BLaER1 (cell line): ENCODE results near the gene TNS3.

Experiments
- H3K27ac ChIP-seq: shearing (Covaris generic); formaldehyde crosslinking; 2 replicates; pipeline ENCODE4 v1.8.1; 2022
- H3K27me3 ChIP-seq: shearing (Covaris generic); formaldehyde crosslinking; 2 replicates; pipeline ENCODE4 v1.8.1; 2022
- H3K36me3 ChIP-seq: shearing (Covaris generic); formaldehyde crosslinking; 2 replicates; pipeline ENCODE4 v1.8.1; 2022
- H3K4me1 ChIP-seq: shearing (Covaris generic); formaldehyde crosslinking; 2 replicates; pipeline ENCODE4 v1.8.1; 2022
- H3K4me2 ChIP-seq: shearing (Covaris generic); formaldehyde crosslinking; 2 replicates; pipeline ENCODE4 v1.8.1; 2022
- H3K4me3 ChIP-seq: shearing (Covaris generic); formaldehyde crosslinking; 2 replicates; pipeline ENCODE4 v1.8.1; 2022
- H3K9ac ChIP-seq: shearing (Covaris generic); formaldehyde crosslinking; 2 replicates; pipeline ENCODE4 v1.8.1; 2022
- H3K9me3 ChIP-seq: shearing (Covaris generic); formaldehyde crosslinking; 2 replicates; pipeline ENCODE4 v1.8.1; 2022
- H4K20me1 ChIP-seq: shearing (Covaris generic); formaldehyde crosslinking; 2 replicates; pipeline ENCODE4 v1.8.1; 2022
- Cebpa-rat ChIP-seq: shearing (Covaris generic); IDR thresholded peaks from 2 replicates; pipeline ENCODE4 v1.8.1; 2022

TNS3 gene

GRCh38 chr7:47503281-47503680 is 78.6 kb downstream of the TNS3 start:
- peaks cover 26% of the 10 kb centered on the region for H3K36me3 ChIP-seq
- H3K4me2 ChIP-seq: peak overlapping the region; percentile 86
- H3K9ac ChIP-seq: no peak overlapping the region
- H3K4me1 ChIP-seq: peaks cover 66% of the 10 kb centered on the region
- TF ChIP-seq Cebpa-rat: no peak
- H3K4me3 ChIP-seq: no peak overlapping the region
- no peaks in the 10 kb centered on the region for H3K9me3 ChIP-seq
- no peaks in the 10 kb centered on the region for H3K27me3 ChIP-seq
- 0 out of 2 replicates have a peak, but pooled peaks cover 9% of the 10 kb centered on the region for H4K20me1 ChIP-seq
- H3K27ac ChIP-seq: no peak overlapping the region

GRCh38 chr7:47502240-47502877 is 79.6 kb downstream of the TNS3 start:
- 0 out of 2 replicates have a peak overlapping the region, but pooled peaks have one; percentile 36 for H3K4me3 ChIP-seq
- peak overlapping the region; percentile 86 for H3K4me2 ChIP-seq
- TF ChIP-seq Cebpa-rat: no peak
- H3K27ac ChIP-seq: peak overlapping the region; percentile 62
- peak overlapping the region; percentile 22; the same call in 1 of the 2 replicates for H3K9ac ChIP-seq
- H3K4me1 ChIP-seq: peaks cover 76% of the 10 kb centered on the region
- no peaks in the 10 kb centered on the region for H3K27me3 ChIP-seq
- H3K36me3 ChIP-seq: peaks cover 26% of the 10 kb centered on the region
- 0 out of 2 replicates have a peak, but pooled peaks cover 9% of the 10 kb centered on the region for H4K20me1 ChIP-seq
- no peaks in the 10 kb centered on the region for H3K9me3 ChIP-seq

GRCh38 chr7:47501406-47501805 is 80.5 kb downstream of the TNS3 start:
- Histone ChIP-seq H3K9ac (0 out of 2 replicates have a peak overlapping the region, but pooled peaks have one; percentile 22), H3K27ac (peak overlapping the region; percentile 62), H3K9me3 (no peaks in the 10 kb centered on the region), H3K27me3 (no peaks in the 10 kb centered on the region), H3K4me3 (peak overlapping the region; percentile 36), H3K4me2 (peak overlapping the region; percentile 86), H3K4me1 (peaks cover 85% of the 10 kb centered on the region), H4K20me1 (0 out of 2 replicates have a peak, but pooled peaks cover 9% of the 10 kb centered on the region), H3K36me3 (peaks cover 19% of the 10 kb centered on the region)
- no peak for TF ChIP-seq Cebpa-rat

- H3K27me3 ChIP-seq: no peaks in the 10 kb centered on the region
- peak overlapping the region; percentile 38; the same call in 1 of the 2 replicates for H3K27ac ChIP-seq
- no peak for TF ChIP-seq Cebpa-rat
- 0 out of 2 replicates have a peak, but pooled peaks cover 10% of the 10 kb centered on the region for H3K36me3 ChIP-seq
- peak overlapping the region; percentile 68 for H3K4me2 ChIP-seq
- no peak overlapping the region; the same call in 1 of the 2 replicates for H3K9ac ChIP-seq
- H4K20me1 ChIP-seq: 0 out of 2 replicates have a peak, but pooled peaks cover 9% of the 10 kb centered on the region
- H3K9me3 ChIP-seq: no peaks in the 10 kb centered on the region
- no peak overlapping the region for H3K4me3 ChIP-seq
- H3K4me1 ChIP-seq: peaks cover 94% of the 10 kb centered on the region
These were observed 81.8 kb downstream of the TNS3 start for GRCh38 chr7:47500103-47500563.

GRCh38 chr7:47498229-47499056 is 83.5 kb downstream of the TNS3 start:
- H3K4me3 ChIP-seq: no peak overlapping the region
- 0 out of 2 replicates have a peak overlapping the region, but pooled peaks have one; percentile 66 for H3K27ac ChIP-seq
- H3K9me3 ChIP-seq: no peaks in the 10 kb centered on the region
- H3K4me2 ChIP-seq: peak overlapping the region; percentile 95
- H4K20me1 ChIP-seq: 0 out of 2 replicates have a peak, but pooled peaks cover 9% of the 10 kb centered on the region
- no peak for TF ChIP-seq Cebpa-rat
- H3K9ac ChIP-seq: no peak overlapping the region
- no peaks in the 10 kb centered on the region for H3K27me3 ChIP-seq
- peaks cover 100% of the 10 kb centered on the region for H3K4me1 ChIP-seq
- H3K36me3 ChIP-seq: no peaks in the 10 kb centered on the region

GRCh38 chr7:47497367-47498096 is 84.4 kb downstream of the TNS3 start:
- Histone ChIP-seq H3K4me2 (peak overlapping the region; percentile 95), H3K9me3 (no peaks in the 10 kb centered on the region), H3K27ac (peak overlapping the region; percentile 66), H3K4me1 (peaks cover 100% of the 10 kb centered on the region), H3K27me3 (no peaks in the 10 kb centered on the region), H3K4me3 (no peak overlapping the region), H4K20me1 (0 out of 2 replicates have a peak, but pooled peaks cover 2% of the 10 kb centered on the region), H3K36me3 (no peaks in the 10 kb centered on the region), H3K9ac (no peak overlapping the region)
- TF ChIP-seq Cebpa-rat: no peak

GRCh38 chr7:47496666-47497065 is 85.2 kb downstream of the TNS3 start:
- Histone ChIP-seq H3K4me2 (peak overlapping the region; percentile 95), H3K27ac (peak overlapping the region; percentile 66)

GRCh38 chr7:47496056-47496665 is 85.8 kb downstream of the TNS3 start:
- Histone ChIP-seq H3K4me3 (no peak overlapping the region), H4K20me1 (no peaks in the 10 kb centered on the region), H3K27ac (peak overlapping the region; percentile 66), H3K9me3 (no peaks in the 10 kb centered on the region), H3K27me3 (no peaks in the 10 kb centered on the region), H3K9ac (peak overlapping the region; percentile 38; the same call in 1 of the 2 replicates), H3K4me2 (peak overlapping the region; percentile 95), H3K36me3 (no peaks in the 10 kb centered on the region), H3K4me1 (peaks cover 88% of the 10 kb centered on the region)
- no peak for TF ChIP-seq Cebpa-rat

More at GRCh38 chr7:47496666-47497065, 85.2 kb downstream of the TNS3 start:
- Histone ChIP-seq H4K20me1 (no peaks in the 10 kb centered on the region), H3K36me3 (no peaks in the 10 kb centered on the region), H3K4me3 (no peak overlapping the region), H3K27me3 (no peaks in the 10 kb centered on the region), H3K9me3 (no peaks in the 10 kb centered on the region), H3K4me1 (peaks cover 93% of the 10 kb centered on the region), H3K9ac (no peak overlapping the region)
- TF ChIP-seq Cebpa-rat: no peak
